Neural progenitor cell (in vitro differentiated cells): ENCODE data around the gene FLG2. TPM values are rescaled to one million over a fixed set of nuclear protein-coding genes. Genes with fewer than 3 reads are reported as not detected.
"Not testable (repeated sequence)": the region's sequence is repeated elsewhere in the genome, so short reads cannot be mapped to it uniquely, and the experiment has no call there.

ENCODE experiments used
- DNase-seq: peaks from one replicate; pipeline ENCODE4 v3.0.0-alpha.2; 2016; ENCODE audit warnings: low spot score
- H2AFZ ChIP-seq: fragments of 200-600 bp; sonication (generic); replicated peaks from 2 replicates; pipeline ENCODE4 v1.6.1; 2016; ENCODE audit warnings: antibody characterized with exemption
- H3F3A ChIP-seq: fragments of 200-600 bp; sonication (generic); 2 replicates; pipeline ENCODE4 v1.6.1; 2016; ENCODE audit warnings: antibody characterized with exemption, low read depth
- H3K27ac ChIP-seq: fragments of 200-600 bp; sonication (generic); 2 replicates; pipeline ENCODE4 v1.5.1; 2016; ENCODE audit warnings: mild to moderate bottlenecking
- H3K27me3 ChIP-seq: fragments of 200-600 bp; sonication (generic); 2 replicates; pipeline ENCODE4 v1.6.1; 2016; ENCODE audit warnings: mild to moderate bottlenecking, moderate library complexity
- H3K36me3 ChIP-seq: fragments of 200-600 bp; sonication (generic); 2 replicates; pipeline ENCODE4 v1.5.1; 2016
- H3K4me1 ChIP-seq: fragments of 200-600 bp; sonication (generic); 2 replicates; pipeline ENCODE4 v1.6.1; 2016; ENCODE audit warnings: mixed run types
- H3K4me2 ChIP-seq: fragments of 200-600 bp; sonication (generic); 2 replicates; pipeline ENCODE4 v1.6.1; 2016
- H3K4me3 ChIP-seq: fragments of 200-600 bp; sonication (generic); 2 replicates; pipeline ENCODE4 v1.5.1; 2016
- H3K79me2 ChIP-seq: fragments of 200-600 bp; sonication (generic); 2 replicates; pipeline ENCODE4 v1.6.1; 2016; ENCODE audit warnings: low read depth
- H3K9ac ChIP-seq: fragments of 200-600 bp; sonication (generic); 2 replicates; pipeline ENCODE4 v1.6.1; 2016
- H3K9me3 ChIP-seq: fragments of 200-600 bp; sonication (generic); 2 replicates; pipeline ENCODE4 v1.5.1; 2016; ENCODE audit warnings: low read depth
- H4K20me1 ChIP-seq: fragments of 200-600 bp; sonication (generic); 2 replicates; pipeline ENCODE4 v1.6.1; 2016; ENCODE audit warnings: low read depth
- H3K27ac Mint-ChIP-seq: 3 replicates; pipeline ENCODE4 v1.8.0; 2021; ENCODE audit warnings: mixed read lengths
- H3K27me3 Mint-ChIP-seq: 2 replicates; pipeline ENCODE4 v1.8.0; 2022; ENCODE audit warnings: low read depth, mild to moderate bottlenecking, inconsistent platforms, moderate library complexity, mixed read lengths; ENCODE audit not compliant: insufficient read depth
- H3K36me3 Mint-ChIP-seq: 3 replicates; pipeline ENCODE4 v1.8.0; 2021; ENCODE audit warnings: mixed read lengths
- H3K4me1 Mint-ChIP-seq: 3 replicates; pipeline ENCODE4 v1.8.0; 2021; ENCODE audit warnings: mixed read lengths
- H3K4me3 Mint-ChIP-seq: 3 replicates; pipeline ENCODE4 v1.8.0; 2021; ENCODE audit warnings: mild to moderate bottlenecking, moderate library complexity, mixed read lengths
- H3K9me3 Mint-ChIP-seq: 3 replicates; pipeline ENCODE4 v1.8.0; 2020; ENCODE audit warnings: mixed read lengths
- small RNA-seq: library from RNA; depleted of rRNA; stranded (forward); fragments of <200 nt; gene quantifications from one replicate; pipeline ENCODE3, GENCODE V24; 2015
- total RNA-seq: library from RNA; depleted of rRNA; stranded (reverse); fragments of >200 nt; gene quantifications from 2 replicates; pipeline ENCODE4 v1.2.3, GENCODE V29; 2015; ENCODE audit warnings: low replicate concordance

Gene FLG2
- total RNA-seq, 1 donor from 2014 or later: not detected

DNA sequence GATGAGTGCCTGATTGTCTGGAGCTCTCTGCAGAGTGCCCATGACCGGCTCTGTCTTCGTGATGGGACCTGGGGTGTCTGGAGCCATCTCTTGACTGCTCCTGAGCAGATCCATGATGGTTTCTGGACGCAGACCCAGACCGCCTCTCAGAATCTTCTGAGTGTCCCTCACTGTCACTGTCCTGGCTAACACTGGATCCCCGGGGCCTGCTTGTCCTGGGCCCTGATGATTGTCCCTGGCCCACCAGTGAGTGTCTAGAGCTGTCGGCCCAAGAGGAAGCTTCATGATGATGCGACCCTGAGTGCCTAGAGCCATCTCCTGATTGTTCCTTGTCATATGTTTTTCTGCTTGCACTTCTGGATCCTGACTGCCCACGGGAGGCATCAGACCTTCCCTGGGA lies 51.8 kb downstream of the FLG2 start:
- H3K4me3 ChIP-seq, H2AFZ ChIP-seq, H3K9me3 ChIP-seq, H4K20me1 ChIP-seq, H3K36me3 ChIP-seq, H3K4me3 Mint-ChIP-seq, H3K79me2 ChIP-seq, H3K4me1 ChIP-seq, H3K4me1 Mint-ChIP-seq, DNase-seq, H3K27ac ChIP-seq, H3K9ac ChIP-seq, H3K27me3 ChIP-seq, H3F3A ChIP-seq, H3K36me3 Mint-ChIP-seq, H3K27ac Mint-ChIP-seq, H3K4me2 ChIP-seq: not testable (repeated sequence)
- Mint-ChIP-seq H3K9me3 (peaks cover 72% of the 10 kb centered on the region), H3K27me3 (peaks cover 12% of the 10 kb centered on the region)

DNA sequence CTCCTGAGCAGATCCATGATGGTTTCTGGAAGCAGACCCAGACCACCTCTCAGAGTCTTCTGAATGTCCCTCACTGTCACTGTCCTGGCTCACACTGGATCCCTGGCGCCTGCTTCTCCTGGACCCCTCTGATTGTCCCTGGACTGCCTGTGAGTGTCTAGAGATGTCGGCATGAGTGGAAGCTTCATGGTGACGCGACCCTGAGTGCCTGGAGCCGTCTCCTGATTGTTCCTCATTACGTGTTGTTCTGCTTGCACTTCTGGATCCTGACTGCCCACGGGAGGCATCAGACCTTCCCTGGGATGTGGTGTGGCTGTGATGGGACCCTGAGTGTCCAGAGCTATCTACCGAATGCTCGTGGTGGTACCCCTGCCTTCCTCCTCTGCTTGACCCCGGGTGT lies 53.7 kb downstream of the FLG2 start:
- not testable (repeated sequence) for H3K4me3 ChIP-seq, H3K4me3 Mint-ChIP-seq, H3K9ac ChIP-seq, H3K4me2 ChIP-seq, H3K27me3 ChIP-seq, H3K27me3 Mint-ChIP-seq, H3K36me3 Mint-ChIP-seq, H3K79me2 ChIP-seq, DNase-seq, H3K27ac Mint-ChIP-seq, H3F3A ChIP-seq, H3K27ac ChIP-seq, H3K4me1 Mint-ChIP-seq, H2AFZ ChIP-seq, H4K20me1 ChIP-seq, H3K36me3 ChIP-seq, H3K4me1 ChIP-seq
- H3K9me3 Mint-ChIP-seq: peaks cover 59% of the 10 kb centered on the region
- peaks cover 11% of the 10 kb centered on the region for H3K9me3 ChIP-seq

DNA sequence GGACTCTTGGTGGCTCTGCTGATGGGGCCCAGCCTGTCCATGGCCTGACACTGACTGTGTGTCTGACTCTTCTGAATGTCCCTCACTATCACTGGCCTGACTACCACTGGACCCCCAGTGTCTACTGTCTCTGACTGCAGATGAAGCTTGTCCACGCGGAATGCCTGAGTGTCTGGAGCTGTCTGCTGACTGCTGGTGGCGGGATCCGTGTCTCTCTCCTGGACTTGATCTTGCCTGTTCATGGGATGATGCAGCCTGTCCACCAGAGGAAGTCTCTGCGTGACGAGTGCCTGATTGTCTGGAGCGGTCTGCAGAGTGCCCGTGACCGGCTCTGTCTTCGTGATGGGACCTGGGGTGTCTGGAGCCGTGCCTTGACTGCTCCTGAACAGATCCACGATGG lies 55.0 kb downstream of the FLG2 start:
- H4K20me1 ChIP-seq, H2AFZ ChIP-seq, H3K9ac ChIP-seq, H3K27ac ChIP-seq, H3K4me1 Mint-ChIP-seq, H3F3A ChIP-seq, H3K4me3 ChIP-seq, H3K27me3 ChIP-seq, H3K27ac Mint-ChIP-seq, DNase-seq, H3K4me2 ChIP-seq, H3K27me3 Mint-ChIP-seq, H3K36me3 ChIP-seq, H3K4me3 Mint-ChIP-seq, H3K36me3 Mint-ChIP-seq, H3K79me2 ChIP-seq, H3K4me1 ChIP-seq: not testable (repeated sequence)
- H3K9me3 ChIP-seq: peaks cover 11% of the 10 kb centered on the region
- peaks cover 45% of the 10 kb centered on the region for H3K9me3 Mint-ChIP-seq

DNA sequence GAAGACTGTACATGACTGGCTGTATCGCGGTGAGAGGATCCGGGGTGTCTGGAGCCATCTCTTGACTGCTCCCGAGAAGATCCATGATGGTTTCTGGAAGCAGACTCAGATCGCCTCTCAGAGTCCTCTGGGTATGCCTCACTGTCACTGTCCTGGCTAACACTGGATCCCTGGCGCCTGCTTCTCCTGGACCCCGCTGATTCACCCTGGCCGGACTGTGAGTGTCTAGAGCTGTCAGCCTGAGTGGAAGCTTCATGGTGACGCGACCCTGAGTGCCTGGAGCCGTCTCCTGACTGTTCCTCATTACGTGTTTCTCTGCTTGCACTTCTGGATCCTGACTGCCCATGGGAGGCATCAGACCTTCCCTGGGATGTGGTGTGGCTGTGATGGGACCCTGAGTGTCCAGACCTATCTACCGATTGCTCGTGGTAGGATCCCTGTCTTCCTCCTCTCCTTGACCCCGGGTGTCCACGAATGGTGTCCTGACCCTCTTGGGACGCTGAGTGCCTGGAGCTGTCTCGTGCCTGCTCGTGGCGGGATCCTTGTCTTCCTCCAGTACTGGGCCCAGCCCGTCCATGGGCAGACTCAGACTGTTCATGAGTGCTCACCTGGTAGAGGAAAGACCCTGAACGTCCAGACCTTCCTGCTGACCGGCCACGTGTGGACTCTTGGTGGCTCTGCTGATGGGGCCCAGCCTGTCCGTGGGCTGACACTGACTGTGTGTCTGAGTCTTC lies 56.5 kb downstream of the FLG2 start:
- H3K27me3 ChIP-seq, H3K36me3 ChIP-seq, H3K4me3 ChIP-seq, H3F3A ChIP-seq, DNase-seq, H3K4me1 Mint-ChIP-seq, H3K79me2 ChIP-seq, H3K4me1 ChIP-seq, H3K4me3 Mint-ChIP-seq, H3K36me3 Mint-ChIP-seq, H3K27me3 Mint-ChIP-seq, H4K20me1 ChIP-seq, H3K9ac ChIP-seq, H2AFZ ChIP-seq, H3K27ac ChIP-seq, H3K4me2 ChIP-seq, H3K27ac Mint-ChIP-seq: not testable (repeated sequence)
- peaks cover 11% of the 10 kb centered on the region for H3K9me3 ChIP-seq
- H3K9me3 Mint-ChIP-seq: peaks cover 30% of the 10 kb centered on the region

Small RNA genes within 50 kb of the gene (small RNA-seq; reads per million reads assigned to genes)
- not detected for gene HMGN3P1

Other genes starting within 250 kb of the FLG2 start
- 0.03 and 0.07 TPM in 2 replicates for gene TCHH, start 244.6 kb downstream of the FLG2 start, total RNA-seq
- gene RPTN, start 200.8 kb downstream of the FLG2 start, total RNA-seq: not detected in 2 replicates
- gene HRNR, start 135.8 kb downstream of the FLG2 start, total RNA-seq: not detected in 2 replicates
- not detected in 2 replicates for gene FLG, start 34.8 kb downstream of the FLG2 start, total RNA-seq
- gene CRNN, start 54.3 kb upstream of the FLG2 start, total RNA-seq: not detected in 2 replicates
- gene LCE5A, start 150.8 kb upstream of the FLG2 start, total RNA-seq: not detected in 2 replicates
- gene CRCT1, start 154.5 kb upstream of the FLG2 start, total RNA-seq: not detected in 2 replicates
- not detected in 2 replicates for gene LCE3E, start 206.8 kb upstream of the FLG2 start, total RNA-seq
- not detected in 2 replicates for gene LCE3D, start 220.5 kb upstream of the FLG2 start, total RNA-seq
- gene LCE3C, start 240.2 kb upstream of the FLG2 start, total RNA-seq: not detected in 2 replicates